VCaP (cell line): ENCODE data around the gene DLX5.
A peak's percentile ranks its signal among the peaks of the same experiment; 100 is the strongest.

Experiments used
- H3K27ac ChIP-seq: fragments of 450-650 bp; 2 replicates; pipeline ENCODE4 v1.5.1; 2017
- CTCF ChIP-seq: fragments of 450-650 bp; conservative IDR thresholded peaks from 2 replicates; pipeline ENCODE4 v1.5.1; 2017; ENCODE audit warnings: mild to moderate bottlenecking, moderate library complexity

The DLX5 gene

GRCh38 chr7:97027427-97028234 lies 3.0 kb upstream of the DLX5 start:
- peak; percentile 92 for TF ChIP-seq CTCF

GRCh38 chr7:97026715-97027426 lies 2.2 kb upstream of the DLX5 start:
- no peak for TF ChIP-seq CTCF

More at GRCh38 chr7:97027427-97028234, 3.0 kb upstream of the DLX5 start:
- no peak overlapping the region for H3K27ac ChIP-seq

GRCh38 chr7:97025983-97026714 lies 1.5 kb upstream of the DLX5 start:
- TF ChIP-seq CTCF, result no peak
- H3K27ac ChIP-seq, result no peak overlapping the region

More at GRCh38 chr7:97026715-97027426, 2.2 kb upstream of the DLX5 start:
- H3K27ac ChIP-seq, result no peak overlapping the region

- H3K27ac ChIP-seq, result peak overlapping the region; percentile 66
- no peak for TF ChIP-seq CTCF
Measured at GRCh38 chr7:97025130-97025499, 484 bp upstream of the DLX5 start.

- no peak overlapping the region for H3K27ac ChIP-seq
- TF ChIP-seq CTCF, result no peak
Measured at GRCh38 chr7:97022491-97023306, 1.9 kb downstream of the DLX5 start.

- H3K27ac ChIP-seq, result no peak overlapping the region
Measured at GRCh38 chr7:97021747-97022490, 2.7 kb downstream of the DLX5 start.

More at GRCh38 chr7:97021747-97022490, 2.7 kb downstream of the DLX5 start:
- TF ChIP-seq CTCF, result no peak
